T-helper 2 cell treated with Interferon-gamma antibody and Interleukin-4, amounts not matched to agents 100 ng/mL and 5 ng/mL, for 36 hours (primary cell): Measurements from ENCODE around the gene SLC25A17. TPM values are rescaled to one million over a fixed set of nuclear protein-coding genes. Genes with fewer than 3 reads are reported as not detected.
"Not testable (repeated sequence)": the region's sequence is repeated elsewhere in the genome, so short reads cannot be mapped to it uniquely, and the experiment has no call there.

Source experiments
- intact Hi-C: fragments of 100-400 bp; cut with micrococcal nuclease; formaldehyde crosslinking; loops from one replicate; pipeline ENCODE4 v1.15.1; 2023
- total RNA-seq: library from RNA; stranded (reverse); gene quantifications from 2 replicates; pipeline ENCODE4 v1.2.3, GENCODE V29; 2022

The SLC25A17 gene
- total RNA-seq, 1 donor from 2014 or later, result 21.6 TPM

DNA sequence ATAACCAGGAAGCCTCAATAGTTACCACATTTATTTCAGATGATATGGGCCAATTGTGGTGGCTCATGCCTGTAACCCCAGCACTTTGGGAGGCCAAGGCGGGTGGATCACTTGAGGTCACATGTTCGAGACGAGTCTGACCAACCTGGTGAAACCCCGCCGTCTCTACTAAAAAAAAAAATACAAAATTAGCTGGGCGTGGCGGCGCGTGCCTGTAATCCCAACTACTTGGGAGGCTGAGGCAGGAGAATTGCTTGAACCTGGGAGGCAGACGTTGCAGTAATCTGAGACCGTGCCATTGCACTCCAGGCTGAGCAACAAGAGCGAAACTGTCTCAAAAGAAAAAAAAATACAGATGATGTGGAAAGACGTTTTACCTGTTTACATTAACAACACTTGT is 60.3 kb downstream of the SLC25A17 start:
- intact Hi-C loops, result not testable (repeated sequence)

DNA sequence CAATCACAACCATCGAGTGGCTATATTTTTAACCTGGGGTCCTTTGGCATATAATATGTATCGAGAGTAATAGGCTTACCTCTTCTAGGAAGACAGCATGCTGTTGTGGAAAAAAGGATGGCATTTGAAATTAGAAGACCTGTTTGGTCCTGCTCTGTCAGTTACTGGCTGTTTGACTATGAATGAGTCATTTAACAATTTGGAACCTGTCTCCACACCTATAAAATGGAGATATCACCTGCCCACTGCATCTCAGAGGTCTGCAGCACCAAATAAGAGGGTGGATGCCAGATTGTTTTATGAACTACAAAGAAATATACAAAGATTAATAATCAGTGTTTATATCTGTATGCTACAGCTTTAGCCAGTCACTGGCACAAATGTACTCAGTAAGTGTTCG is 60.8 kb downstream of the SLC25A17 start:
- intact Hi-C loops, result no loop called here

DNA sequence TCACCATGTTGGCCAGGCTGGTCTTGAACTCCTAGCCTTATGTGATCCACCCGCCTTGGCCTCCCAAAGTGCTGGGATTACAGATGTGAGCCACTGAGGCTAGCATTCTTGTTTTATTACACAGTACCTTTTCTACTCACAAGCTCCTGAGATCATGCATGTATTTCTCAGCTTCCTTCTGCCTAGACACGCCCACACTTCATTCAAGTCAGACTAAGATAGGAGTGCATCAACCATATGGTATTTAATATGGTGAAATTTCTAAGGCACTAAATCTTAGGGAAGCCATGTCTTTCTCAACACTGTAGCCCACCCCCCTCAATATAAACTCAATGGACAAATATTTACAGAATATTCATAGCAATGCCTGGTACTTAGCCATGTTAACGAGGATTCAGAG is 62.1 kb downstream of the SLC25A17 start:
- intact Hi-C loops, result no loop called here

DNA sequence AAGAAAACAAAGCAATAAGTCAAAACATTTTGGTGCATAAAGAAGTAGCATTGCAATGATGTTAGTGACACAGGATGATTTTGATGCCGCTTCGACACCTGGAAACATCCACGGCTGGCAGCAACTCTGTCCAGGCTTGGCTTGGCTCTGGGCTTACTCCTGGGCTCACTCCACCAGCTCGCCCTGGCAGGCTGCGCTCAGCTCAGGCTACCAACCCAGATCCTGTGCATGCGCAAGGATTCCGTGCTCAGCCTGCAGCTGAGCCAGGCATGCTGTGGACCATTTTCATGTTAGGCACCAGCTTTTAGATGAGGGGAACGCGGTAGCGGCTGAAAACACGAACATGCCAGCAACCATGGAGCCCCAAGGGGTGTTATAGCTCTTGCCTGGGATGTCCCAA is 66.0 kb downstream of the SLC25A17 start:
- intact Hi-C loops, result no loop called here

DNA sequence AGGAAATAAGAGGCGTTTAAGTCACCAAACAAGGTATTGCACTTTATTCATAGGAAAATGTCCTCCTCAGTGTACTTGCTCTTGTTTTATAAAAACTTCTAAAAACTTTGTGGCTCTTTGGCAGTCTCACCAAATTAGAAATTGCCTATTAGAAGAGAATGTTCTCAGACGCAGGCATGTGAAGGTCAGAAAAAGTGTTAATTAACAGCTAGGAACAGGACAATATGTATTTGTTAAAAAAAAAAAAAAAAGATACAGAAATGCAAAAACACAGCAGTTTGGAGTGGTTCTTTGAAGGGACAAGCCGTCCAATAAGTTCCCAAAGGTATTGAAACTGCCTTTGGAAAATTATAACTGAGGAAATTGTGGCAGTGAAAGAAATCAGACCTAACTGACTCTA is 67.9 kb downstream of the SLC25A17 start:
- intact Hi-C loops, result no loop called here

DNA sequence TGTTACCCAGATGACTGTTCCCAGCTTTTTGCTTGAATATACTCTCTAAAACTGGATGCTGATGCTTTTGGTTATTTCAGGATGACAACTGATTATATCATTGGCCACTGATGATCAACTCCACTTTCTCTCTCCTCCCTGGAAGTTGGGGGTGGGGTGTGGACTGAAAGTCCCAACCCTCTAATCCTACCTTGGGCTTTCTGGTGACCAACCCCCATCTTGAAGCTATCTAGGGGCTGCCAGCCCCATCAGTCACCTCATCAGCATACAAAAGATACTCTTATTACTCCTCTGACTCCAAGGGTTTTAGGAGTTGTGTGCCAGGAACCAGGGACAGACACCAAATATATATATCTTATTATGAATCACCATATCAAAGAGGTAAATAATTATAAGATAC is 69.3 kb downstream of the SLC25A17 start:
- intact Hi-C loops, result no loop called here

DNA sequence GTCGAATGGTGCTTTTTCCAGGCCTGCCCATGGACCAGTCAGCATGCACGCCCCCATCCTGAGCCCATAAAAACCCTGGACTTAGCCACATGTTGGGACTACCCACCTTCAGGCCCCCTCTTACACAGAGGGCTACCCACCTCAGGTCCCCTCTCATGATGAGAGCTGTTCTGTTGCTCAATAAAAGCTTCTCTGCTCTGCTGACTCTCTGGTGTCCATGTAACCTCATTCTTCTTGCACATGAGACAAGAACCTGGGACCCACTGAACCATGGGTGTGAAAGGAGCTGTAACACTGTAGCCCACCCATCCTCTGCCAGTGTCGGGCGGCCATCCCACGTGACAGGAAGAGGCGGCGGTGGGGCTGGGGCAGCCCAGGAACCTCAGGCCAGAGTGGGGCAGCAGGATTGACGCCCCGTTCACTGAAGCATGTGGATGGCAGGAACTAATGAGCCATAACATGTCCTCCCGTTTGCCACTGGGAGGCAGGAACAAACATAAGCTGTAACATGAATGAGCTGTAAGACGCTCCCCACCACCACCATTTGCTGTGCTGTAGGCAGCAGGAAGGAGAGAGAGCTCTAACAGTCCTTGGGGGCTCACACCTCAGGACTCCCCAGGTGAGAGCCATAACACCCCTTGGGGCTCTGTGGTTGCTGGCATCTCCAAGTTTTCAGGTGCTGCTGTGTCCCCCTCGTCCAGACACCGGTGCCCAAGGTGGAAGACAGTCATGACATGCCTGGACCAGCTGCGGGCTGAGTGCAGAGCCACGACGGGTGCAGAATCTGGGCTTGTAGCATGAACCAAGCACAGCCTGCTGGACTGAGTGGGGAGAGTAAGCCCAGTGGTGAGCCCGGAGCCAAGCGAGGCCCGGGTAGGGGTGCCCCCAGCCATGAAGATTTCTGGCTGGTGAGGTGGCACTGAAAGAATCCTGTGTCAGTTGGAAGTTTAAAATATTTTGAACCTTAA is 70.5 kb downstream of the SLC25A17 start:
- intact Hi-C loops, result no loop called here

DNA sequence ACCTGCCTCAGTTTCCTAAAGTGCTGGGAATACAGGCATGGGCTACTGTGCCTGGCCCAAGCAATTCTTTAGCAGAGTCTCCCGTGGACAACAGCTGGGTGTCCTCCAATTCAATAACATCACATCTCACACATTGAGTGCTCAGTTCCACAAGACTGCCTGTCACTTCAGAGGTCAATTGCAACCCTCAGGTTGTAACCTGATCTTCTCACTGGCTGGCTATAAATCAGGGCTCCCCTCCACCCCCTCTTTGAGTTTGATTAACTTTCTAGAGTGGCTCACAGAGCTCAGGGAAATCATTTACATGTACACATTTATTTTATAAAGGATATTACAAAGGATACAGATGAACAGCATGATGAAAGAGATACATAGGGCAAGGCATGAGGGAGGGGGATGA is 71.8 kb downstream of the SLC25A17 start:
- intact Hi-C loops, result no loop called here

DNA sequence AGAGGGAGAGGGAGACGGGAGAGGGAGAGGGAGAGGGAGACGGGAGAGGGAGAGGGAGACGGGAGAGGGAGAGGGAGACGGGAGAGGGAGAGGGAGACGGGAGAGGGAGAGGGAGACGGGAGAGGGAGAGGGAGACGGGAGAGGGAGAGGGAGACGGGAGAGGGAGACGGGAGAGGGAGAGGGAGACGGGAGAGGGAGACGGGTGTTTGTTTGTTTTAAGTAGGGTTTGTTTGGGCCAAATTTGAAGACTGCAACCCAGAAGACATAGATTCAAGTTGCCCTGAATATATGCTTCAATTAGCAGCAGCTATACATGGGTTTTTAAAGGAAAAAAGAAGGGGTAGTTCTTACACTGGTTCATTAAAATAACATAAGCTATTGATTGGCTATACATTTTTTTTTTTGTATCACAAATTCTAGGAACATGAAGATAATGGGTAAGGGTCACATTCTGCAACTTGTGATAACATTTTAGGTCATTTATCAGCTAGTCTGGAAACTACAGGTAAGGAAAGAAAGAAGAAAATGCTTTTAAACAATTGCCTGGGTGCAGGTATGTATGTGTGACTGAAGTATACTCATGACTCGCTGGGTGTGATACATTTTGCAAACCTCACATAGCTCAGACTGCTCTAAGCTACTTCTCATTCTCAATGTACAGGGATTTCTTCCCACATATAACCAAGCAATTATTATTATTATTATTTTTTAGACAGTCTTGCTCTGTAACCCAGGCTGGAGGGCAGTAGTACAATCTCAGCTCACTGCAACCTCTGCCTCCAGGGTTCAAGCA is 72.5 kb downstream of the SLC25A17 start:
- intact Hi-C loops, result no loop called here

DNA sequence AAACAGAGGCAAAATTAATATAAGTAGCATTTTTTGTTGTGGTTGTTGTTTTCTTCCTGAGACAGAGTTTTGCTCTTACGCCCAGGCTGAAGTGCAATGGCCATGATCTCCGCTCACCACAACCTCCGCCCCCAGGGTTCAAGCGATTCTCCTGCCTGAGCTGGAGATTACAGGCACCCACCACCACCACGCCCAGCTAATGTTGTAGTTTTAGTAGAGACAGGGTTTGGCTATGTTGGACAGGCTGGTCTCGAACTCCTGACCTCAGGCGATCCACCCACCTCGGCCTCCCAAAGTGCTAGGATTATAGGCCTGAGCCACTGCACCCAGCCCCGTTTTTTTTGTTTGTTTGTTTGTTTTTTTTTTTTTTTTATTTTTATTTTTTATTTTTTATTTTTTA is 75.4 kb downstream of the SLC25A17 start:
- intact Hi-C loops, result no loop called here

DNA sequence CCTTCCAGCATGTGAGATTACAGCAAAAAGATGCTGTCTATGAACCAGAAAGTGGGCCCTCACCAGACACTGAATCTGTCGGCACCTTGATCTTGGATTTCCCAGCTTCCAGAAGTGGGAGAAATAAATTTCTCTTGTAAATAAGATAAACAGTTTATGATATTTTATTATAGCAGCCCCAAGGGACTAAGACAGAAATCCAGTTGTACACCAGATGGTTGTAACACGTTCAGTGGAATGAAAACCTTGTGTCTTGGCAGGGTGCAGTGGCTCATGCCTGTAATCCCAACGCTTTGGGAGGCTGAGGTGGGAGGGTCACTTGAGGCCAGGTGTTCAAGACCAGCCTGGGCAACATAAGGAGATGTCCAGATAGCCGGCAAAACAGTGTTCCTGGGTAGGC is 78.0 kb downstream of the SLC25A17 start:
- intact Hi-C loops, result no loop called here

DNA sequence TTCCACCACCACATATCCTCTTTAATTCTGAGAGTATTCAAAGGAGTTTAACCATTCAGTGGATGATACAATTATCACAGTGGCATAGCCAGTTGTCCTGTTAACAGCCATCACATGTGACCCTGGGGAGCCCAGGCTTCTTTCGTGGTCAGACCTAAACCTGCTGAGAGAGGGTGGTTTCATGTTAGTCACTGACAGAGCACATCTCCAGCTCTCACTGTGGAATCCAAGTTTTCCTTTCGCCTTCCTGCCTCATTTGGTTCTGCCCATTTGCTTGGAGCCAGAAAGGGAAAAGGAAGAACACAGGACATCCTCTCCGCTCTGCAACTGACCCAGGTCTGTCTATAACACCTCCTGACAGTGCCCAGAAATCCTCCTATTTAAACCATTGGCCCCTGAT is 79.4 kb downstream of the SLC25A17 start:
- intact Hi-C loops, result no loop called here

DNA sequence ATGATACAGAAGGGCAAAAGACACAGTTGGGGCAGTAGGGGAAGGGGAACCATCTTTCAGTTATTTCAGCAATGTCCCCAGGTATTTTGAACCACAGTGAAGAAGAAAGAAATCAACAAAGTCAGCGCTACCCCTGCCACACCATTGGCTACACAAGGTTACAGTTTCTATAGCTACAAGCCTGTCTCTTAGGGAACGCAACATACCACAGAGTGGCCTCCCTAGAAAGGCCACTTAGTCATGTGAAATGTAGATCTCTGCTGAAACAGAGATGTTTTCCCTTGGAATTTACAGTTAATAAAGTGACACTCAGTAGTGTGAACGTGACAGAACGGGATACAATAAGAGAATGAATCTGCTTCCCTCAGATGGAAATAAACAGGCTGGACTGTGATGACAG is 85.2 kb downstream of the SLC25A17 start:
- intact Hi-C loops, result no loop called here

DNA sequence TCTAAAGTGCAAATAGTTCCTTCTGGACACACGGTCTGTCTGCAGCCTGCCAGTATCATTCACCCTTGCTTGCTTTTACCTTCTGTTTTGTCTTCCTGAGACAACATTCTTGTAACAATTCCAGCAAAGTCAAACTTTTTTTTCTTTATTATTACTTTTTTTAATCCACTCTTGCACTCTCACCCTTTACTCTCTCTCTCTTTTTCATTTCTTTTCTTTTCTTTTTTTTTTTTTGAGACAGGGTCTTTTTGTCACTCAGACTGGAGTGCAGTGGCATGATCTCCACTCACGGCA is 86.2 kb downstream of the SLC25A17 start:
- intact Hi-C loops, result no loop called here

DNA sequence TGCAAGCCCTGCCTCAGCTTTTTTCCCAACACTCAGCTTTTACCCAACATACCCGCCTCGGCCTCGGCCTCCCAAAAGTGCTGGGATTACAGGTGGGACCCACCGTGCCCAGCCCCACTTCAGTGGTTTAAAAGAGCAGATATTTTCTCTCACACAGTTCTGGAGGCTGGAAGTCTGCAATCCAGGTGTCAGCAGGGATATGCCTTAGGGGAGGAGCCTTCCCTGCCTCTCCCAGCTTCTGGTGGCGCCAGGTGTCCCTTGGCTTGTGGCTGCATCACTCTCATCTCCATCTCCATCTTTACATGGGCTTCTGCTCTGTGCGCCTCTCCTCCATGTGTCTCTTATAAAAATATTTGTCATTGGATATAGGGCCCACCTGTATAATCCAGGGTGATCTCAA is 89.9 kb downstream of the SLC25A17 start:
- intact Hi-C loops, result loop anchor here (10.0 kb wide), 1 partner anchor 194 kb away; no protein-coding TSS in a partner anchor

DNA sequence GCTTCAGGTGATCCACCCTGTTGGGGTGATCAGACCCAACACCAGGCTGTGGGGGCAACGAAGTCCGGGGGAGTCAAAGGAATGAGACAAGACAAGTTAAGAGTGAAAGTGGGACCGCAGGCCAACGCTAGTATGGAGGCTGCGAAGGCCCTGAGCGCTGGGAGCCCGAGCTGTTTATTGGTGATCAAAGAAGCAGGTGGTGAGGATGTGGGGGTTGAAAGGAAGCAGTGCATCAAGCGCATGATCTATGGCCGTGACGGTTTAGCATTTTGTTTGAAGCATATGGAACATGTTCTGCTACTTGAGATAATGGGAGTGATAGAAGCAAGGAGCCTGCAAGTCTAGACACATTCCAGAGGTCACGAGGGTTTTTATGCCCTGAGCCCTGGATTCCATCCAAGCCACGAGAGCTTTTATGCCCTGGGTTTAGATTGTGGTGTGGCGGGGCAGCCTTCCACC is 90.4 kb downstream of the SLC25A17 start:
- intact Hi-C loops, result loop anchor here (10.0 kb wide), 1 partner anchor 194 kb away; no protein-coding TSS in a partner anchor

DNA sequence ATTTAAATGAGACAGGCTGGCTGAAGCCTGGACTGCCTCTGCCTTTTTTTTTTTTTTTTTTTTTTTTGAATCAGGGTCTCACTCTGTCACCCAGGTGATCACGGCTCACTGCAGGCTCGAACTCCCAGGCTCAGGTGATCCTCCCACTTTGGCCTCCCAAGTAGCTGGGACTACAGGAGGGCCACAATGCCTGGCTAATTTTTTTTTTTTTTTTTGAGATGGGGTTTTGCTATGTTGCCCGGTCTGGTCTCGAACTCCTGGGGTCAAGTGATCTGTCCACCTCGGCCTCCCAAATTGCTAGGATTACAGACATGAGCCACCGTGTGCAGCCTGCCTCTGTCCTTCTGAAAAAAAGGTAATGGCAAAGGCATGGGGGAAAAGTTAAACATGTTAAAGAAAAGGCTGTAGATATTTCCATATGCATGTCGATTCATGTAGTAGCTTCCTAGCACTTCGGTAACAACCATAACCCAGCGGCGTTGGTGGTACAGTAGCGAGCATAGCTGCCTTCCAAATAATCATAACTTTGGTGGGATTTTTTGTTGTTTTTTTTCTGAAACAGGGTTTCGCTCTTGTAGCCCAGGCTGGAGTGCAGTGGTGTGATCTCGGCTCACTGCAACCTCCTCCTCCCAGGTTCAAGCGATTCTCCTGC is 91.1 kb downstream of the SLC25A17 start:
- intact Hi-C loops, result loop anchor here (10.0 kb wide), 1 partner anchor 193 kb away; no protein-coding TSS in a partner anchor

DNA sequence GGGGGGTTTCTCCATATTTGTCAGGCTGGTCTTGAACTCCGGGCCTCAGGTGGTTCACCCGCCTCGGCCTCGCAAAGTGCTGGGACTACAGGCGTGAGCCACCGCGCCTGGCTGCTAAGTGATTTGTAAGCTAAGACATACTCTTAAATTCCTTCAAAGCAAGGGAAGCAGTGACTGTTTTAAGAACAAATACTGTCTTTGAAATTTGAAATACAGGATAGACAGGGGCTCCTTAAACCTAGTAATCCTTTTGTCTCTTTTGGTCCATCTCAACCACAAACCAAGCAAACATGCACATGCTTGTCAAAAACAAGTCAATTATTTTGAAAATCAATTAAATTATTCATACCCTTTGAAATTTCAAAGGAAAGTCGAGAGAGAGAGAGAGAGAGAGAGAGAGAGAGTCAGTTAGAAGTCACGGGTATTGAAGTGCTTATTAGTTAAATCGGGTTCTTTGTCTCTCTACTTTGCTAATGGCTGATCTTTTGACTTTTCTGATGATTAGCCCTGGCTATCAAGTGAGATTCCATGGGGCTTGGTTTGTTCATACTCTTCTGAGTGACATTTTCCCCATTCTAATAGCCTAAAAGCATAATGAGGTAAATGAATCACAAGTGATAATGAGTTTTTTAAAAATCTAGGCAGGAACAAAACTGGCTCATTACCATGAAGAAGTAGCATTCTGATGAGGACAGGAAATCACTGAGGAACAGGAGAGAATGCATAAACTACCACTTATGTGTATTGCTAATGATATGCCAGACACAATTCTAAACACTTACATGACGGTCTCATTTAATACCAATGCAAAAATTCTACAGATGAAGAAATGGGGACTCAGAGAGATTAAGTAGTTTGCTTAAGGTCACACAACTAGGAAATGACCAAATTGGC is 91.8 kb downstream of the SLC25A17 start:
- intact Hi-C loops, result loop anchor here (10.0 kb wide), 1 partner anchor 193 kb away; no protein-coding TSS in a partner anchor

DNA sequence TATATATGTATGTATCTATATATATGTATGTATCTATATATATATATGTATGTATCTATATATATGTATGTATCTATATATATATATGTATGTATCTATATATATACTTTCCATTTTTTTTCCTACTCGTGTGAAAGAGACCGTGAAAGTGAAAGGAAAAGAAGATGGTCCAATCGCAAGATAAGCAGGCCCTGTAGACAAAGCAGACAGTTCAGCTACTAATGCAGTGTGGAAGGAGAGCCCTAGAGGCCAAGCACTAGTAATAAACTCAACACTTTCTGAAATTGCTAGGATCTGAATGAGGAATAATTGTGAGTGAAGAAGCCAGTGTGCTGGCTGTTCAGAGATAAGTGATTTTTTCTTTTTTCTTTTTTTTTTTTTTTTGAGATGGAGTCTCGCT is 92.6 kb downstream of the SLC25A17 start:
- intact Hi-C loops, result loop anchor here (1.0 to 10.0 kb wide), 2 partner anchors 15 to 192 kb away; no protein-coding TSS in a partner anchor

DNA sequence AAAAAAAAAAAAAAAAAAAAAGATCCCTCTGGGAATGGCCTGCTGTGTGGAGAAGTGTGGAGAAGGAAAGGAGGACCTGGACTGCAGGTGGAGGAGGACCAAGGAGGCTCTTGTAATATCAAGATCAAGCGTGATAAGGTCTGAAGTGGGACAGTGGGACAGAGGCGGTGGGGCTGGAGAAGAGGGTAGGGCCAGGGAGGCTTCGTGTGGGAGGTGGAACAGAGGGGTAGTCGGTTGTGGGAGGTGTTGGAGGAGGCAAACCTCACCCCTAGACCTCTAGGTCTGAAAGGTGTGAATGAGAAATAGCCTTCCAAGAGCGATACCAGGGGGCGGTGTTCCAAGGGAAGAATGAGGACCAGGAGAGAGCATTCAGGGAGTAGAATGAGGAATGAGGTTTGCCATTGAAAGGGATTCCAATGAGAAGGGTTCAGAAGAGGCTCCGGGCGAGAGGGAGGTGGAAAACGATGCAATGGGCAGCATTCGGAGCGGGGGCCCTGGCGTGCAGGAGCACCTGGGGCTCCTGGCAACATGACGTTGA is 95.7 kb downstream of the SLC25A17 start:
- intact Hi-C loops, result loop anchor here (10.0 kb wide), 1 partner anchor 189 kb away; no protein-coding TSS in a partner anchor
